Measurements from ENCODE around the gene GLRA3. TPM values are rescaled to one million over a fixed set of nuclear protein-coding genes. Genes with fewer than 3 reads are reported as not detected.

GLRA3 gene
- total and polyA plus RNA-seq, 2 donors (not counting 1 experiment from before 2014, with no cell fraction given): not detected

- Histone ChIP-seq H3K9me3 (ENCODE audit: control insufficient read depth, insufficient read depth, low read depth, low read length) (no peaks in the 10 kb centered on the region), H3K4me2 (ENCODE audit: extremely low read depth, insufficient read depth, low read length) (no peak overlapping the region), H3K9ac (ENCODE audit: insufficient read depth, low read length) (no peak overlapping the region), H4K20me1 (ENCODE audit: control insufficient read depth, extremely low read depth, insufficient read depth, low read length) (no peaks in the 10 kb centered on the region), H3K79me2 (ENCODE audit: control insufficient read depth, insufficient read depth, low read length) (no peaks in the 10 kb centered on the region), H3K27ac (ENCODE audit: insufficient read depth, low read length) (no peak overlapping the region), H3K36me3 (ENCODE audit: control insufficient read depth, insufficient read depth, low read length) (no peaks in the 10 kb centered on the region), H2AFZ (ENCODE audit: low read length) (no peak overlapping the region), H3K4me3 (replicated peaks in 1 of 4; ENCODE audit: control extremely low read depth in 1 of 4, insufficient read depth in 1 of 4, low read depth in 3 of 4, low read length in 4 of 4) (no peak overlapping the region), H3K27me3 (ENCODE audit: control insufficient read depth, insufficient read depth, low read length) (no peaks in the 10 kb centered on the region), H3K4me1 (ENCODE audit: control insufficient read depth, extremely low read depth, insufficient read depth, low read length) (no peaks in the 10 kb centered on the region)
- DNase-seq (ENCODE audit: low read depth in 2 of 2): no peak
- TF ChIP-seq EZH2 (IDR thresholded peaks at IDR 0.05; ENCODE audit: low read length, missing control alignments): no peak
- no peak for TF ChIP-seq CTCF (conservative IDR thresholded peaks at IDR 0.05 in 1 of 2, IDR thresholded peaks at IDR 0.05 in 1 of 2; ENCODE audit: low read depth in 1 of 2, low read length in 2 of 2)
These were observed 120.7 kb downstream of the GLRA3 start for GRCh38 chr4:174708381-174708780.

- no peak overlapping the region for H3K4me2 ChIP-seq (ENCODE audit: extremely low read depth, insufficient read depth, low read length)
- no peaks in the 10 kb centered on the region for H3K79me2 ChIP-seq (ENCODE audit: control insufficient read depth, insufficient read depth, low read length)
- no peak overlapping the region for H3K4me3 ChIP-seq (replicated peaks in 1 of 4; ENCODE audit: control extremely low read depth in 1 of 4, insufficient read depth in 1 of 4, low read depth in 3 of 4, low read length in 4 of 4)
- H4K20me1 ChIP-seq (ENCODE audit: control insufficient read depth, extremely low read depth, insufficient read depth, low read length): no peaks in the 10 kb centered on the region
- H3K27ac ChIP-seq (ENCODE audit: insufficient read depth, low read length): no peak overlapping the region
- DNase-seq (ENCODE audit: low read depth in 2 of 2): no peak
- H3K9ac ChIP-seq (ENCODE audit: insufficient read depth, low read length): no peak overlapping the region
- H3K9me3 ChIP-seq (ENCODE audit: control insufficient read depth, insufficient read depth, low read depth, low read length): no peaks in the 10 kb centered on the region
- H2AFZ ChIP-seq (ENCODE audit: low read length): no peak overlapping the region
- H3K4me1 ChIP-seq (ENCODE audit: control insufficient read depth, extremely low read depth, insufficient read depth, low read length): no peaks in the 10 kb centered on the region
- TF ChIP-seq EZH2 (IDR thresholded peaks at IDR 0.05; ENCODE audit: low read length, missing control alignments) (no peak), CTCF (conservative IDR thresholded peaks at IDR 0.05 in 1 of 2, IDR thresholded peaks at IDR 0.05 in 1 of 2; ENCODE audit: low read depth in 1 of 2, low read length in 2 of 2) (no peak)
- no peaks in the 10 kb centered on the region for H3K27me3 ChIP-seq (ENCODE audit: control insufficient read depth, insufficient read depth, low read length)
- H3K36me3 ChIP-seq (ENCODE audit: control insufficient read depth, insufficient read depth, low read length): no peaks in the 10 kb centered on the region
These were observed 121.1 kb downstream of the GLRA3 start for GRCh38 chr4:174707902-174708301.

- H3K4me2 ChIP-seq (ENCODE audit: extremely low read depth, insufficient read depth, low read length): no peak overlapping the region
- H3K9ac ChIP-seq (ENCODE audit: insufficient read depth, low read length): no peak overlapping the region
- no peaks in the 10 kb centered on the region for H3K4me1 ChIP-seq (ENCODE audit: control insufficient read depth, extremely low read depth, insufficient read depth, low read length)
- no peak overlapping the region for H3K4me3 ChIP-seq (replicated peaks in 1 of 4; ENCODE audit: control extremely low read depth in 1 of 4, insufficient read depth in 1 of 4, low read depth in 3 of 4, low read length in 4 of 4)
- no peak overlapping the region for H3K27ac ChIP-seq (ENCODE audit: insufficient read depth, low read length)
- no peak for DNase-seq (ENCODE audit: low read depth in 2 of 2)
- no peak for TF ChIP-seq EZH2 (IDR thresholded peaks at IDR 0.05; ENCODE audit: low read length, missing control alignments)
- no peak overlapping the region for H2AFZ ChIP-seq (ENCODE audit: low read length)
- no peaks in the 10 kb centered on the region for H3K27me3 ChIP-seq (ENCODE audit: control insufficient read depth, insufficient read depth, low read length)
- no peaks in the 10 kb centered on the region for H3K36me3 ChIP-seq (ENCODE audit: control insufficient read depth, insufficient read depth, low read length)
- H3K9me3 ChIP-seq (ENCODE audit: control insufficient read depth, insufficient read depth, low read depth, low read length): no peaks in the 10 kb centered on the region
- H3K79me2 ChIP-seq (ENCODE audit: control insufficient read depth, insufficient read depth, low read length): no peaks in the 10 kb centered on the region
- H4K20me1 ChIP-seq (ENCODE audit: control insufficient read depth, extremely low read depth, insufficient read depth, low read length): no peaks in the 10 kb centered on the region
These were observed 121.9 kb downstream of the GLRA3 start for GRCh38 chr4:174707051-174707676.
